Keratinocyte (primary cell): ENCODE measurements around the gene OR2AK2. TPM values are rescaled to one million over a fixed set of nuclear protein-coding genes. Genes with fewer than 3 reads are reported as not detected.

ENCODE experiments used
- DNase-seq: peaks from one replicate; pipeline ENCODE4 v3.0.0-alpha.2; 2011; ENCODE audit warnings: low read depth, missing footprints, low spot score
- FAIRE-seq: peaks from 2 replicates; lab custom pipeline; 2011; peaks lifted over from hg19 to GRCh38; lab: Jason Lieb, UNC
- H2AFZ ChIP-seq: 2 replicates; pipeline ENCODE4 v1.6.0; 2012; ENCODE audit warnings: low read length, control low read depth, inconsistent platforms; ENCODE audit not compliant: control insufficient read depth
- H3K27ac ChIP-seq: 2 replicates; pipeline ENCODE4 v1.5.1; 2011; ENCODE audit warnings: low read length; ENCODE audit not compliant: control insufficient read depth, insufficient read depth
- H3K27me3 ChIP-seq: 3 replicates; pipeline ENCODE4 v1.6.0; 2011; ENCODE audit warnings: low read length; ENCODE audit not compliant: control insufficient read depth, insufficient read depth; ENCODE audit errors: extremely low read depth
- H3K36me3 ChIP-seq, 2 experiments: 2 replicates in 1 of 2; 3 replicates in 1 of 2; pipeline ENCODE4 v1.5.1; 2011; ENCODE audit warnings: low read length in 2 of 2, mild to moderate bottlenecking in 1 of 2; ENCODE audit not compliant: control insufficient read depth in 2 of 2, insufficient read depth in 2 of 2; ENCODE audit errors: extremely low read depth in 1 of 2
- H3K4me1 ChIP-seq: 3 replicates; pipeline ENCODE4 v1.5.1; 2011; ENCODE audit warnings: low read length; ENCODE audit not compliant: control insufficient read depth, insufficient read depth; ENCODE audit errors: extremely low read depth
- H3K4me2 ChIP-seq: 3 replicates; pipeline ENCODE4 v1.6.0; 2011; ENCODE audit warnings: low read depth, low read length; ENCODE audit not compliant: control insufficient read depth, insufficient read depth; ENCODE audit errors: extremely low read depth
- H3K4me3 ChIP-seq, 3 experiments: fragments of 200-600 bp in 1 of 3; sonication (generic) in 1 of 3; 2 replicates in 2 of 3; 3 replicates in 1 of 3; pipeline ENCODE4 v1.5.1; 2011 to 2016; ENCODE audit warnings: low read length in 3 of 3, mild to moderate bottlenecking in 3 of 3, control low read depth in 2 of 3, inconsistent platforms in 1 of 3, low read depth in 1 of 3, mixed read lengths in 1 of 3, mixed run types in 1 of 3, moderate library complexity in 1 of 3; ENCODE audit not compliant: control insufficient read depth in 2 of 3, insufficient read depth in 2 of 3; ENCODE audit errors: extremely low read depth in 1 of 3
- H3K79me2 ChIP-seq: 2 replicates; pipeline ENCODE4 v1.6.0; 2012; ENCODE audit warnings: low read length; ENCODE audit not compliant: control insufficient read depth, insufficient read depth
- H3K9ac ChIP-seq: 3 replicates; pipeline ENCODE4 v1.6.0; 2011; ENCODE audit warnings: low read length; ENCODE audit not compliant: control insufficient read depth, insufficient read depth; ENCODE audit errors: extremely low read depth
- H3K9me1 ChIP-seq: 3 replicates; pipeline ENCODE4 v1.6.0; 2011; ENCODE audit warnings: low read length; ENCODE audit not compliant: control insufficient read depth, insufficient read depth; ENCODE audit errors: extremely low read depth
- H3K9me3 ChIP-seq: 2 replicates; pipeline ENCODE4 v1.5.1; 2012; ENCODE audit warnings: low read depth, low read length; ENCODE audit not compliant: control insufficient read depth
- H4K20me1 ChIP-seq: 3 replicates; pipeline ENCODE4 v1.6.0; 2011; ENCODE audit warnings: low read length; ENCODE audit not compliant: control insufficient read depth, insufficient read depth; ENCODE audit errors: extremely low read depth
- EZH2 ChIP-seq: IDR thresholded peaks from one replicate; pipeline ENCODE4 v1.6.1; 2012; ENCODE audit warnings: inconsistent platforms, mild to moderate bottlenecking, low read length, moderate library complexity
- dilution Hi-C: fragments of 300-500 bp; cut with MboI; formaldehyde crosslinking; loops from one replicate; pipeline ENCODE4 v1.7.0; 2020; ENCODE audit warnings: low sequenced_read_pairs; ENCODE audit not compliant: extremely low pct_ligation_motif_present
- polyA plus RNA-seq, 5 experiments: library from polyadenylated mRNA; depleted of rRNA in 3 of 5; stranded (reverse) in 3 of 5; stranded (forward) in 1 of 5; unstranded in 1 of 5; fragments of >200 nt; gene quantifications; 1 replicate in 1 of 5; 2 replicates in 3 of 5; 3 replicates in 1 of 5; pipeline versions ENCODE4 v1.2.1 to v1.2.3, GENCODE V29; 2011 to 2012; ENCODE audit warnings: missing spikeins in 2 of 5, low read depth in 1 of 5, low replicate concordance in 1 of 5
- TF ChIP-seq, protein P1 (sequence below), 3 experiments: IDR thresholded peaks in 1 of 3; conservative IDR thresholded peaks in 1 of 3; optimal IDR thresholded peaks in 1 of 3; 2 replicates in 2 of 3; 3 replicates in 1 of 3; pipeline versions ENCODE3 to v1.5.1; 2011; ENCODE audit warnings: low read length in 3 of 3, mild to moderate bottlenecking in 3 of 3, moderate library complexity in 2 of 3, control low read depth in 1 of 3, inconsistent platforms in 1 of 3; ENCODE audit not compliant: insufficient read depth in 2 of 3; ENCODE audit errors: extremely low read depth in 1 of 3

Gene OR2AK2
- polyA plus RNA-seq, 1 donor (not counting 4 experiments of a cell fraction or from before 2014, with no cell fraction given): not detected

DNA sequence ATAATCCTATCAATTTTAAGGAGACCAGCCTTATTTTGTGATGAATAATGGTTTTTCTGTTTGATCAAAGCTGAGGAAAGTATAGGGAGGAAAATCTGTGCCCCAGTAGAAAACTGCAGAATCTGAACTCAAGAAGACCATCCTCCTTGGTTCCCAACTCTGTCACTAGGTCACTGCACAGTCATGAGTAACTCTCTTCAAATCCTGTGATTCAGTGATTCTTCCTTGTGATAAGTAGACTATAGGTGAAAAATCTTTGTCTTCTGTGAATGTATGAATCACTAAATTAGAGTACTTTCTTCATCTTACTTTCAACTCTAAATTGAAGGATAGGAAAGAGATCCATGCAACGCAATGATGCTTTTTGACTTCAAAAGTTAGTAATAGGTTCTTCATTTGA is 35.1 kb downstream of the OR2AK2 start:
- FAIRE-seq (no peak), DNase-seq (no peak)
- Histone ChIP-seq H3K4me1 (no peaks in the 10 kb centered on the region), H3K4me3 (no peak overlapping the region), H2AFZ (no peak overlapping the region), H3K4me2 (peak overlapping the region; percentile 1), H3K9ac (no peak overlapping the region), H3K36me3 (no peaks in the 10 kb centered on the region), H3K79me2 (no peaks in the 10 kb centered on the region), H3K9me1 (no peaks in the 10 kb centered on the region), H3K27me3 (no peaks in the 10 kb centered on the region), H4K20me1 (no peaks in the 10 kb centered on the region), H3K27ac (no peak overlapping the region), H3K9me3 (no peaks in the 10 kb centered on the region)
- TF ChIP-seq EZH2: no peak
- TF ChIP-seq, protein P1, sequence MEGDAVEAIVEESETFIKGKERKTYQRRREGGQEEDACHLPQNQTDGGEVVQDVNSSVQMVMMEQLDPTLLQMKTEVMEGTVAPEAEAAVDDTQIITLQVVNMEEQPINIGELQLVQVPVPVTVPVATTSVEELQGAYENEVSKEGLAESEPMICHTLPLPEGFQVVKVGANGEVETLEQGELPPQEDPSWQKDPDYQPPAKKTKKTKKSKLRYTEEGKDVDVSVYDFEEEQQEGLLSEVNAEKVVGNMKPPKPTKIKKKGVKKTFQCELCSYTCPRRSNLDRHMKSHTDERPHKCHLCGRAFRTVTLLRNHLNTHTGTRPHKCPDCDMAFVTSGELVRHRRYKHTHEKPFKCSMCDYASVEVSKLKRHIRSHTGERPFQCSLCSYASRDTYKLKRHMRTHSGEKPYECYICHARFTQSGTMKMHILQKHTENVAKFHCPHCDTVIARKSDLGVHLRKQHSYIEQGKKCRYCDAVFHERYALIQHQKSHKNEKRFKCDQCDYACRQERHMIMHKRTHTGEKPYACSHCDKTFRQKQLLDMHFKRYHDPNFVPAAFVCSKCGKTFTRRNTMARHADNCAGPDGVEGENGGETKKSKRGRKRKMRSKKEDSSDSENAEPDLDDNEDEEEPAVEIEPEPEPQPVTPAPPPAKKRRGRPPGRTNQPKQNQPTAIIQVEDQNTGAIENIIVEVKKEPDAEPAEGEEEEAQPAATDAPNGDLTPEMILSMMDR (optimal IDR thresholded peaks at IDR 0.05 in 1 of 3, IDR thresholded peaks at IDR 0.05 in 1 of 3, conservative IDR thresholded peaks at IDR 0.05 in 1 of 3; ENCODE audit: extremely low read depth in 1 of 3, insufficient read depth in 2 of 3, low read length in 3 of 3): no peak
- dilution Hi-C loops: no loop called here

DNA sequence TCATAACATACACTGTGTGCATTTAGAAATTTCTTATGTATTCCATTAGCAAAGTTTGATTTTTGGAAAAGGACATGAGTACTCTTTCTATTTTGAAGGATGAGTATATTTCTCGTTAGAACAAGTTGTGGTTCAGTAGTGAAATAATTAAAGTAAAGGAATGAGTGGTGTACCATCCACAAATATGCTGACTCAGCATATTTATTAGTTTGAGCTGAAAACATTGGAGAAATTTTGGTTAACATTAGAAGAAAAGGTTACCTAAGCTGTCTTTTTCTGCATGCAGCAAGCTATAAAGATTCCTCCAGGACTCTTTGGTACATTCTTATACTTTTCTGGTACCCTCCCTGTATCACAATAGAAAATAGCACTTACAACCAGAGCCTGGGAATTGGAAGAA is 42.7 kb downstream of the OR2AK2 start:
- Histone ChIP-seq H2AFZ (no peak overlapping the region), H3K4me1 (no peaks in the 10 kb centered on the region), H3K36me3 (no peaks in the 10 kb centered on the region), H3K4me3 (no peak overlapping the region), H3K9me1 (no peaks in the 10 kb centered on the region), H3K9me3 (no peaks in the 10 kb centered on the region), H3K79me2 (no peaks in the 10 kb centered on the region), H4K20me1 (no peaks in the 10 kb centered on the region), H3K4me2 (no peak overlapping the region), H3K27ac (no peak overlapping the region), H3K9ac (no peak overlapping the region), H3K27me3 (no peaks in the 10 kb centered on the region)
- DNase-seq (no peak), FAIRE-seq (no peak)
- no peak for TF ChIP-seq EZH2
- TF ChIP-seq, protein P1 (optimal IDR thresholded peaks at IDR 0.05 in 1 of 3, IDR thresholded peaks at IDR 0.05 in 1 of 3, conservative IDR thresholded peaks at IDR 0.05 in 1 of 3; ENCODE audit: extremely low read depth in 1 of 3, insufficient read depth in 2 of 3, low read length in 3 of 3): no peak
- dilution Hi-C loops: no loop called here
